ENCODE results near the gene PEDS1.
"Not testable (repeated sequence)": the region's sequence is repeated elsewhere in the genome, so short reads cannot be mapped to it uniquely, and the experiment has no call there.

The PEDS1 gene

DNA sequence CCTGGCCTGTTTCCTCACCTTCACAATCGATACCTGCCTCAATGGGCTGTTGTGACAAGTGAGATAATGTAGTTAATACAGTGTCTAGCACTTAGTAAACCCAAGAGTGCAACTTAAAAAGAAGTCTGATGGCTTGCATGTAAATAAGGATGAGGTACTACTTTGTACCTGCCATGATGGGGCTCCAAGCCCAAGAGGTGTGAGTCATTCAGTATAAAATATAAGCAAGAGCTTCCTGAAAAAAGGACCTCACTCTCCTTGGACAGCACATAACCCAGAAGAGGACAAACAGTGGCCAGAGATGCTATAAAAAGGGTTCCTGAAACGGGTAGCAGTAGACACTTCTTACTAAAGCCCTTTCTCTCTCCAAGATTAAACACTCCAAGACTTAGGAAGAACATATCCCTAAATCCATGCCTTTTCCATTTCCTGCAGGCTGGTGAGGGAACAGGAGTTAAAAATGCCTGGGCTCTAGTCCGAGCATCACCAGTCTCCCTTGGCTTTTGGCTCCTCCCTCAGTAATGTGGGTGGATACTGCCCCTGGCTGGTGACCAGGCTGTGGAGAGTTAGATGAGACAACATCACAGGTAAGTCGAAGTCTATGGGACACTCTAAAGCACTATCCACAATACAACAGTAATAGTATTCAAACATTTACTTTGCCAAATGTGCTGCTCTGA lies 44.8 kb downstream of the PEDS1 start:
- TF ChIP-seq, protein P1, sequence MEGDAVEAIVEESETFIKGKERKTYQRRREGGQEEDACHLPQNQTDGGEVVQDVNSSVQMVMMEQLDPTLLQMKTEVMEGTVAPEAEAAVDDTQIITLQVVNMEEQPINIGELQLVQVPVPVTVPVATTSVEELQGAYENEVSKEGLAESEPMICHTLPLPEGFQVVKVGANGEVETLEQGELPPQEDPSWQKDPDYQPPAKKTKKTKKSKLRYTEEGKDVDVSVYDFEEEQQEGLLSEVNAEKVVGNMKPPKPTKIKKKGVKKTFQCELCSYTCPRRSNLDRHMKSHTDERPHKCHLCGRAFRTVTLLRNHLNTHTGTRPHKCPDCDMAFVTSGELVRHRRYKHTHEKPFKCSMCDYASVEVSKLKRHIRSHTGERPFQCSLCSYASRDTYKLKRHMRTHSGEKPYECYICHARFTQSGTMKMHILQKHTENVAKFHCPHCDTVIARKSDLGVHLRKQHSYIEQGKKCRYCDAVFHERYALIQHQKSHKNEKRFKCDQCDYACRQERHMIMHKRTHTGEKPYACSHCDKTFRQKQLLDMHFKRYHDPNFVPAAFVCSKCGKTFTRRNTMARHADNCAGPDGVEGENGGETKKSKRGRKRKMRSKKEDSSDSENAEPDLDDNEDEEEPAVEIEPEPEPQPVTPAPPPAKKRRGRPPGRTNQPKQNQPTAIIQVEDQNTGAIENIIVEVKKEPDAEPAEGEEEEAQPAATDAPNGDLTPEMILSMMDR (IDR thresholded peaks at IDR 0.05; ENCODE audit: low read depth, low read length): no peak
- H3K4me3 ChIP-seq (ENCODE audit: low read depth, low read length): no peak overlapping the region

DNA sequence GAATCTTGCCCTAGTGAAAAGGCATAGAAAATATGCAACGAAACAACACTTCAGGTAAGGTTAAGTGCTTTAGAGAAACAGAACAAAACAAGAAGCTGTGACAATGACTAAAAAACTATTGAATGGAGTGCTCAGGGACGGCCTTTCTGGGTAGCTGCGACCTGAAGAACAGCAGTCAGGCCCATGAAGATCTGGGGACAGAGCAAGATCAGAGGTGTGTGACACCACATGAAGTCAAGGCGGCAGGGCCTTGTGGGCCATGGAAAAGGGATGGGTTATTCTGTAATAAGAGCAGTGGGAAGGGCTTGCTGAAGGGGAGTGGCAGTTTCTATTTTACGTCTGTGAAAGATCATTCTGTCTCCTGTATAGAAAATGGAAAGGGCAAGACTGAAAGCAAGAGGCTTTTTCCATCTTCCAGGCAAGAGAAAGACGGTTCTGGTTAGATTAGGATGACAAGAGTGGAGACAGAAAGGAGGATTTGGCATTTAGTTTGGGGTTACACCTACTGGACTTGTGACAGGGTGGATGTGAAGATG lies 45.7 kb downstream of the PEDS1 start:
- TF ChIP-seq, protein P1 (IDR thresholded peaks at IDR 0.05; ENCODE audit: low read depth, low read length): no peak
- H3K4me3 ChIP-seq (ENCODE audit: low read depth, low read length): no peak overlapping the region

DNA sequence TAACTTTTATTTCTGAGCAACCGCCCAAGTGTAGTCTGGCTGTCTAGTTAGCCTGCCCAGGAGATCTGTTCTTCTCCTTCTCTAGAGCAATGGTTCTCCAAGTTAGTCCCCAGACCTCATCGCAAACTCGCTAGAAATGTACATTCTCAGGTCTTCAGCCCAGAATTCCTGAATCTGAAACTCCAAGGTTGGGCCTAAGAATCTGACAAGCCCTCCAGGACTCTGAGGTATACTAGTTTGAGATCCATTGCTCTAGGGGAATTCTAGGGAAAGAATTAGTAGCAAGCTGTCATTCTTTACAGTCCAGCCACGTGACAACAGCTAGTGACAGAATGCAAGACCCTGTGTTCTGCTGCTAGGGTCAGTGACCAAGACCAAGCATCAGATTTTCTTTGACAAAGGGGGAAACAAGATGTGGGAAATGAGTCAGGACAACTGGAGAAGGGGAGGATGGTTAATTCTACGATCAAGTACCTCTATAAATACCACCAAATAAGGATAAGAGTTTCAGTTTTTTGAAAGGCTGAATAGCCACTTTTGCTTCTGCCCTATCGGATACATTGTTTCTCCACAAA lies 46.4 kb downstream of the PEDS1 start:
- no peak overlapping the region for H3K4me3 ChIP-seq (ENCODE audit: low read depth, low read length)

DNA sequence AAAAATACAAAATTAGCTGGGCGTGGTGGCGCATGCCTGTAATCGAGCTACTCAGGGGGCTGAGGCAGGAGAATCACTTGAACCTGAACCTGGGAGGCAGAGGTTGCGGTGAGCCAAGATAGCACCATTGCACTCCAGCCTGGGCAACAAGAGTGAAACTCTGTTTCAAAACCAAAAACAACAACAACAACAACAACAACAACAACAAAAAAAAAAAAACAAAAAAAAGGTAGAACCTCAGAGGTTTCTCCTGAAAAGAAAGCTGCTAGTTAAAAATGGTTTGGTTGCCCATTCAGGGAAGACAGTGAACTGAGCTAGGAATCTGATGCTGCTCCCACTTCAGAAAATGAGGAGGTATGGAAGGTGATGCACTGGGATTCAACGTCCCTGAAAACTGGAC lies 46.9 kb downstream of the PEDS1 start:
- H3K4me3 ChIP-seq (ENCODE audit: low read depth, low read length): not testable (repeated sequence)

More for the DNA sequence above, 46.4 kb downstream of the PEDS1 start:
- TF ChIP-seq, protein P1 (IDR thresholded peaks at IDR 0.05; ENCODE audit: low read depth, low read length): no peak

Data from WI38 (cell line).